NCI-H2227 (cell line): ENCODE measurements around the gene SLC15A3.

Experiments used
- DNase-seq: peaks from one replicate; lab custom pipeline; 2025; ENCODE audit not compliant: unreplicated experiment; lab: John Stamatoyannopoulos, UW

Gene SLC15A3

DNA sequence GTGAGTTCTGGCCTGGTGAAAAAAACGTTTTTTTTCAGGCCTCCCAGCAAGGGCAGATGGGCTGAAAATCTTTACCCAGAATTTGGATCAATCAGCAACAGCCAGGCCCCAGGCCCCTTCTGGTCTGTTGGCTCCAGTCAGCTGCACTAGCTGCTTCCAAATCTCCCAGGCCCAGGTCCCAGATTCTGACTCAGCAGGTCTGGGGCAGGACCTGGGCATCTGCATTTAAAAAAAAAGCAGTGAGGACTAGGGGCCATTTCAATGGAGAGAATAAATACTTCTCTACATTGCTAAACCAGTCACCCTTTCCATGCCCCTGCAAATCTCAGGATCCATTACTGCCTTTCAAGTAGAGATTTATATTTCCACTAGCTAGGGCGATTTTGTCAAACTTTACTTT is 4.3 kb downstream of the SLC15A3 start:
- DNase-seq: no peak

DNA sequence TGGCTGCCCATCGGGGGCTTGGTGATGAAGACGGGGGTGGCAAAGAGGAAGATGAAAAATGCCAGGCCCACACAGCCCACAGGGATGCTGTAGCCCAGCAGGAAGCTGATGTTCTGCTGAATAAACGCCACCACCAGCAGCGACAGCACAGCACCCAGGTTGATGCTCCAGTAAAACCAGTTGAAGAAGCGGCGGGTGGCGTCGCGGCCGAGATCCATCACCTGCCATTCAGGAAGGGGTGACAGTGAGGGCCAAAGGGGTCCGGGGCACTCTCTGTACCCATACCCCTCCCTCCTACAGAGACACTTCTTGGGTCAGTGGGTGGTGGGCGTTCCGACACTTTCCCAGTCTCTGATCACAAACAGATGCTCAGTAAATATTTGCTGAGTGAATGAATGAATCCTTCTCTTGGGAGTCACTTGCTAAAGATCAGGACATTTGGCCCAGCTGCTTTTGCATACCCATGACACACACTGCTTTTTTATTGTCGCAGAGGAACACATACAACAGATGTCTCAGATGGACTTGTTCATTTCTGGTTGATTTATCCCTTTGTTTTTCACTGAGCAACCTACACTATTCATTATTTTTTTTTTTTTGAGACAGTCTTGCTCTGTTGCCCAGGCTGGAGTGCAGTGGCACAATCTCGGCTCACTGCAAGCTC is 5.2 kb downstream of the SLC15A3 start:
- DNase-seq: no peak

DNA sequence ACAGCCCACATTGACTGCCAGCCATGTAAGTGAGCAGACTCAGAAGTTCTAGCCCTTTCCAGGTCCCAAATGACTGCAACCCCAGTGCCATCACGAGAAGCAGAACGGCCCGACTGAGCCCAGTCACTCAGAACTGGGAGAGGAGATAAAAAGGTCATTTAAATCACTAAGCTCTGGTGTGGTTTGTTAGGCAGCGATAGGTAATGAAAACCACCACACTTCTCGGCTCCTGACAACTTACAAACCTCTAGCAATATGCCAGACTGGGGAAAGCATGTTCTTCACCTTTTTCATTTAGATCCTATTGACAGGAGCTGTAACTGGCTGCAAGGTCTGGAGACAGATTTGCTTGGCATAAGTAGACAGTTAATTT is 6.7 kb downstream of the SLC15A3 start:
- no peak for DNase-seq

DNA sequence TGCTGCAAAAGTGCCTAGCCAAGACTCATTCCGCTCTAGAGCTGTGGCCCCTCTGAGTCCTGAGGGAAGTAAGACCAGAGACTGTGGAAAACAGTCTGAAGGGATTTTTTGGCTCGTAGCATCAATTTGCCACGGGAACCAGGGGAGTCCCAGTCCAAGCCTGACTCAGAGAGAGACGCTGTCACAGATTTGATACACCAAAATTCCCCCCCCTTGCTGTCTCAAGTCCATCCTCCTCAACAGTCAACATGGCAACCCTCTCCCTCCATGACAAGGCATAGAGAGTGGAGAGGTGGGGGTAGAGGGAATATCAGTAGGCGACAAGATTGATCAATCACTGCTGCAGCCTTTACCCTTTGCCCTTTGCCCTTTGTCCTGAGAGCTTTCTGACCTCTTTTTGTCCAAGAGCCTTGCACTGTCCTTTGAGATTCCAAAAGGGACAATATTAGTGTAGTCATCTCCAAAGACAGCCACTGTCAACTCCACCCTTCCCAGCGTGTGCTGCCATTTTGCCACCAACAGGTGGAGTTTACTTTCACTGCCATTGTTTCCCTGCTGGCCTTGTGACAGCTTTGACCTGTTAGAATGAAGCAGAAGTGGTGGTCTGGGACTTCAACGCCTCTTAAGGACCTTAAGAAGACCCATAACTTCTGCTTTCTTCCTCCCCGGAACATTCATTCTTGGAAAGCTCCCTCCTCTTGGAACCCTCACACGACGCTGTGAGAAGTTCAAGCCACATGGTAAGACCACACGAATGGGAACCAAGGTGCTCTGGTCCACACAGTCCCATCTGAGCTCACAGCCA is 7.3 kb downstream of the SLC15A3 start:
- no peak for DNase-seq

DNA sequence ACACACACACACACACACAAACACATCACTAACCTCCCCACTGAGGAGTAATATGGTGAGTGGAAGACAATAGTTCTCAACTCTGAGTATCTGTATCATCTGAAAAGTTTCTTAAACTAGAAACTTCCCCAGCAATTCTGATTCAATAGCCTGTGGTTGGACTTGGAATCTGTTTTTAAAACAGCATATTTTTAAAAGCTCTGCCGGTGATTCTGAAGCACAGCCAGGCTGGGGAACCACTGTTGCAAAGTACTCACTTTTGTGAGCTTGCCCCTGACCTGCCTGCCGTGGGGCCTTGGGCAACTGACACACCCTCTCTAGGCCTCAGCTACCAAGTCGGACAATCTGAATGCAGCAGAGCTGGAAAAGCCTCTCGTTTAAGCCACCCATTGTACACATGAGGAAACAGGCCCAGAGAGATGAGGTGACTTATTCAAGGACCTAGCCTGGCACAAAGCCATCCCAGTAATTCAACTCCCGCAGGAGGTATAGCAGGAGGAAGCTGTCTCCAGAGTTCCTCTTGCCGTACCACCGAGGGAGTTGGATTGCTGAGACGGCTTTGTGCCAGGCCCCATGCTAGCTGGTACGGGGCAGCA is 8.9 kb downstream of the SLC15A3 start:
- DNase-seq: no peak

DNA sequence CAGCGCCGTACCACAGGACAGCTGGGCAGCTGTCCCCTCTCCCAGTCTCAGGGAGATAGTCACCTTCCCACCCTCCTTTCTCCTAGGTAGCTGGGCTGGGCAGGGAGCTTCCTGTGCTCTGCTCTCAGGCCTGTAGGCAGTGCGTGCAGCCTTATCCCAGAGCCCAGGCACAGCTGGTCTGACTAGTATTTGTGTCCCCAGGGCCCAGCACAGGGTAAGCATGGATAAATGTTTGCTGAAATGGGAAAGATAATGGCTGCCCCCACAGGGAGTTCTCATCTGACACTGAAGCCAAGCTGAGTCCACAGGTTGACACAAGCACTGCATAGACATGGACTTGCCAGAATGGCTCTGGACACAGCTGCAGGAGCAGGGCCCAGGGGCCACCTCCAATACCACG is 9.8 kb downstream of the SLC15A3 start:
- no peak for DNase-seq

DNA sequence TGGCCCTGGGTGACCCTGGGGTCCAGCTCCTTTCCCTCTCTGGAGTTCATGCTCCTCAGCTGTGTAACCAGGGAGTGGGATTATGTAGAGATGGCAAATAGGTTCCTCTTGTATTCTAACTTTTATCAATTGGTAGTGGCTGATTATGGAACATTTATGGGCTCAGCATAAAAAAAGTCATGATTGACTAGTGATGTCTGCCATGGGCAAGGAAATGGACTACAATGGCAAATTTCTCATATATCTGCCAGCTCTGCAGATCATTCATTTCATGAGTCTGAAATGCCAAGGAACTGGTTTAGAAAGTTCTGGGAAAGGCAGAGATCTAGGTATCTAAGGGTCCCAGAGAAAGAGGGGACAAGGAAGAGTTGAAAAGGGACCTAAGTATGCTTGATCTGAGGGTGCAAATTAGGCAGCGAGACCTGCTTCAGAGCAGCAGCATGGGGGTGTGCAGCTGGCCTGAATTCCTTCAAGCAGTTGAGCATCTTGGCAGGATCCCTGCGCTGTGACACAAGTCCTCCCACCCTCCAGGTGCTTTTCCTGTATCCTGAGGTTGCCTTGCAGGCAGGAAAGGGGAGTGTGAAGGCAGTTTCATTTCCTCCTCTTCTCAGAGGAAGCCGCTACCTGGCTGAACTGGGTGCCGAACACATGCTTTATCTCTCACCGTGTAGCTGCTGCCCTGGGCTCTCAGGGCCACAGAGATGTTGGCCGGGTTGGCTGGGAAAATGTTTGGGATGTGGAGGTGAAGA is 10.4 kb downstream of the SLC15A3 start:
- no peak for DNase-seq

DNA sequence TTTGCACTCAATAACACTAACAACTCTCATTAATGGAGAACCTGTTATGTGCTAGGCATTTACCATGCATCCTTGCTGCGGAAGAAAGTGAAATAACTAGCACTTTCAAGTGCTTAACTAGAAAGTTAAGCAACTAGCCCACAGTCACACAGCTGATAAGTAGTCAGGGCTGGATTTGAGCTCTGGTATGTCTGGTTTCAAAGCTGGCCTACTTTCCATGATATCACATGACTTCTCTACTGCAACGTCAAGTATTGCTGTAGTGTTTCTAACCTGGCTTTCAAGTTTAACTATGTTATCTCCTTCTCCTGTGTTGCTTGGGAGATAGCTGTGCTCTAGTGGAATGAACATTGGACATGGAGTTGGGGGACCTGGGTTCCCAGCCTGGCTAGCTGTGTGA is 12.1 kb downstream of the SLC15A3 start:
- DNase-seq: no peak

DNA sequence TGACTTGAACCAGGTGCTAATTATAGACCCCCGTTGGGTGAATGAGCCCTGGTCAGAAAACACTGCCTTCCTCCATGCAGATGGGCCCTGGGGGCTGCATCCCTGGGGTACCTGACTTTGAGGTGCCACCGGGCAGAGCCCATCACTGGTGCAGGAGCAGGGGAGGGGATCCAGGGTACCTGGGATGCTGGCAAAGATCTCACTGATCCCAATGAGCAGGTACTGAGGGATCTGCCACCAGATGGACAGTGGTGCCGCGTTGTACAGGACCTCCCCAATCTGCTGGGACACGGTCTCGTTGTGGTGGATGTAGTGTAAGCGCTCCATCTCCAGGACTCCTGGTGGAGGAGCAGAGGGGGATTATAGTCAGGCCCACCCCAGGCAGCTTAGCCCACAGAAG is 12.7 kb downstream of the SLC15A3 start:
- DNase-seq: no peak

DNA sequence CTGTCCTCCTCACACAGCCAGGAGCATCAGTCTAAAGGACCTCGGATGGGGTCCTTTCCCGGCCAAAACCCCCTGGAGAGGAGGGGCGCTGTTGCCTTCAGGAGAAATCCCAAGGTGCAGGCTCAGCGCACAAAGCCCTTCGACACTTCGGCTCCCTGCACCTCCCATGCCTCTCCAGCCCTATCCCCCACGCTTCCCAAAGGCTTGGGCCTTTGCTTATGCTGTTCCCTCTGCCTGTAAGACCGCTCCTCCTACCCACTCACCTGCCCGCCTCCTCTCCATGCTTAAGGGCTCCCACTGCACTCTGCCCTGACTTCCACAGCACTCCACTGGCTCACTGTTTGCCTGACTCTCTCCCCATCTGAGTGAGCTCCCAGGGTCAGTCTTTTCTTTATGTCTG is 13.5 kb downstream of the SLC15A3 start:
- peak; percentile 13 for DNase-seq

DNA sequence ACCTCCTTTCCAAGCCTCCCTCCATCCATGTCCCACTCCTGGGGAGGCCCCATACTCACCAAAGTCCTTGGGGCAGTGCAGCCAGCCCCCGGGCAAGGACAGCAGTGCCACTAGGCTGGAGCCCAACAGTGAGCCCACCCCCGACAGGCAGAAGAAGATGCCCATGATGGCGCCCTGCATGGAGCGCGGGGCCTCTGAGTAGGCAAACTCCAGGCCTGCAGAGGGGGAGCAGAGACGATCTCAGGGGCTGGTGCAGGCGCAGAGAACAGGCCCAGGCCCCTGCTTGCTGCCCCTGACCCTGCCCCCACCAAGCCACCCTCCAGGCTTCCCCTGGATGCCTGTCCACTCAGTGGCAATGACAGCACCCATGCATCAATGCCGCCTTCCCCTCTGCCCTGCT is 14.2 kb downstream of the SLC15A3 start:
- no peak for DNase-seq

DNA sequence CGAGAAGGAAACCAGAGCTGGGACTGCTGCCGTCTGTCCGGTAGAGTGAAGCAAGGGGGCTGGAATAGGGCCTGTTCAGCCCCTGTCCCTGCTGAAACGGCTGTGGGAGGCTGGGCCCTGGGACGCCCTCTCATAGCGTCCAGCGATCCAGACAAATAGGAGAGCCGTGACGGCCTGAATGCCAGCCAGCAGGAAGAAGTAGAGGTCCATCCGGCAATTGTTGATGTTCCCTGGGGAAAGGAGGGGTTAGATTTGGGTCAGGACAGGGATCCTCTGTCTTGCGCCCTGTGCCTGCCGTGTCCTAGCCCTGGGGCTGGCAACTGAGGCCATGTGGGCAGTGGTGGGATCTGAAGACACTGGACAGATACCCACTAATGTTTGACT is 14.8 kb downstream of the SLC15A3 start:
- DNase-seq: no peak

DNA sequence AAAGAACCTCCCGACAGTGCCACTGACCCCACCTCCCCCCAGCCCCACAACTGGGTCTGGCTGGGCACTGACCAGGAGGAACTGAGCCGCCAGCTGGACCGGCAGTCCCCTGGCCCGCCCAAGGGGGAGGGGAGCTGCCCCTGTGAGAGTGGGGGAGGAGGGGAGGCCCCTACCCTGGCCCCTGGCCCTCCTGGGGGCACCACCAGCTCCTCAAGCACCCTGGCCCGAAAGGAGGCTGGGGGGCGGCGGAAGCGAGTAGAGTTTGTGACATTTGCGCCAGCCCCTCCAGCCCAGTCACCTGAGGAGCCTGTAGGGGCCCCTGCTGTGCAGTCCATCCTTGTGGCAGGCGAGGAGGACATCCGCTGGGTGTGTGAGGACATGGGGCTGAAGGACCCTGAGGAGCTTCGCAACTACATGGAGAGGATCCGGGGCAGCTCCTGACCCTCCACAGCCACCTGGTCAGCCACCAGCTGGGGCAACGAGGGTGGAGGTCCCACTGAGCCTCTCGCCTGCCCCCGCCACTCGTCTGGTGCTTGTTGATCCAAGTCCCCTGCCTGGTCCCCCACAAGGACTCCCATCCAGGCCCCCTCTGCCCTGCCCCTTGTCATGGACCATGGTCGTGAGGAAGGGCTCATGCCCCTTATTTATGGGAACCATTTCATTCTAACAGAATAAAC is 15.4 kb downstream of the SLC15A3 start:
- DNase-seq: no peak

DNA sequence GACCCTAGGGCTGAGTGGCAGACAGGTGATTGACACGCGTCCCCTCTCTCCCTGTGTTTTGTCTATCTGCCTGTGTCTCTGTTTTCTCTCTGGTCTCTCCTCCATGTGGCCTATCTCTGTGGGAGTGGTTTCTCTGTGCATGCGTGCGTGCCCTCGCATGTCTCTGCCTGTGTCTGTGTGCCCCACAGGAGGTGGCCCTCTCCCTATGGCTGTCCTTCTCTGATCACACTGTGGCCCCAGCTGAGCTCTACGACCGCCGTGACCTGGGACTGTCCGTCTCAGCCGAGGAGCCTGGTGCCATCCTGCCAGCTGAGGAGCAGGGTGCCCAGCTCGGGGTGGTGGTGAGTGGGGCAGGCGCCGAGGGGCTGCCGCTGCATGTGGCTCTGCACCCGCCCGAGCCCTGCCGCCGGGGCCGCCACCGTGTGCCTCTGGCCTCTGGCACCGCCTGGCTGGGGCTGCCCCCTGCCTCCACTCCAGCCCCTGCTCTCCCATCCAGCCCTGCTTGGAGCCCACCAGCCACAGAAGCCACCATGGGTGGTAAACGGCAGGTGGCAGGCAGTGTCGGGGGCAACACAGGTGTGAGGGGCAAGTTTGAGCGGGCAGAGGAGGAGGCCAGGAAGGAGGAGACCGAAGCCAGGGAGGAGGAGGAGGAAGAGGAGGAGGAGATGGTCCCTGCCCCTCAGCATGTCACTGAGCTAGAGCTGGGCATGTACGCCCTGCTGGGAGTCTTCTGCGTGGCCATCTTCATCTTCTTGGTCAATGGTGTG is 16.1 kb downstream of the SLC15A3 start:
- DNase-seq: no peak

DNA sequence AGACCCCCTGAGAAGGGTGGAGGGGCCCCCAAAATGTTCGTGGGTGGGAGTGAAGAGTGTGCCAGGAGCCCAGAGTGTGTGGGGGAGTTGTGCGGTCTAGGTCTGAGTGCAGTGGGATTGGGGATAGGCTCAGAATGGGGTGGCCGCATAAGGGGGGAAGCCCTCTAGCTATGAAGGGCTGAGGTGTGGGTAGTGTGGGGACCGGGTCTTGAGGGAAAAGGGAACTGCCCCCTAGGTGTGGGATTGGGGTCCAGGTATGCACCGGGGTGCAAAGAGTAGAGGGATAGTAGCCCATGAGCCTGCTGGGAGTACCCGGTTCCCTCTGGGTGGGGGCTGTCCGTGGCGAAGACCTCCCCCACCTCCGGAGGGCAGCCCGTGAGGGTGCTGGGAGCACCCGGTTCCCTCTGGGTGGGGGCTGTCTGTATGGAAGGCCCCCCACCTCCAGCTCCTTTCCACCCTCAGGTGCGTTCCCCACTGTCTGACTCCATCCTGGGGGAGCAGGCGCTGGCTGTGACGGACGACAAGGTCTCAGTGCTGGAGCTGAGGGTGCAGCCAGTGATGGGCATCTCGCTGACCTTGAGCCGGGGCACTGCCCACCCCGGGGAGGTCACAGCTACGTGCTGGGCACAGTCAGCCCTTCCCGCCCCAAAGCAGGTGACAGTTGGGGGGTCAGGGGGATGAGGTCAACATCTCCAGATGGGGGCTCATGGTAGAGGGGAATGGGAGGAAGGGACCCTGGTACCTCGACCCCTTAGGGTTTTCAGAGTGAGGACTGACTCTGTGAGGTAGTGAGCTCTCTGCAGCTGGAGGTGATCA is 17.0 kb downstream of the SLC15A3 start:
- DNase-seq: no peak

DNA sequence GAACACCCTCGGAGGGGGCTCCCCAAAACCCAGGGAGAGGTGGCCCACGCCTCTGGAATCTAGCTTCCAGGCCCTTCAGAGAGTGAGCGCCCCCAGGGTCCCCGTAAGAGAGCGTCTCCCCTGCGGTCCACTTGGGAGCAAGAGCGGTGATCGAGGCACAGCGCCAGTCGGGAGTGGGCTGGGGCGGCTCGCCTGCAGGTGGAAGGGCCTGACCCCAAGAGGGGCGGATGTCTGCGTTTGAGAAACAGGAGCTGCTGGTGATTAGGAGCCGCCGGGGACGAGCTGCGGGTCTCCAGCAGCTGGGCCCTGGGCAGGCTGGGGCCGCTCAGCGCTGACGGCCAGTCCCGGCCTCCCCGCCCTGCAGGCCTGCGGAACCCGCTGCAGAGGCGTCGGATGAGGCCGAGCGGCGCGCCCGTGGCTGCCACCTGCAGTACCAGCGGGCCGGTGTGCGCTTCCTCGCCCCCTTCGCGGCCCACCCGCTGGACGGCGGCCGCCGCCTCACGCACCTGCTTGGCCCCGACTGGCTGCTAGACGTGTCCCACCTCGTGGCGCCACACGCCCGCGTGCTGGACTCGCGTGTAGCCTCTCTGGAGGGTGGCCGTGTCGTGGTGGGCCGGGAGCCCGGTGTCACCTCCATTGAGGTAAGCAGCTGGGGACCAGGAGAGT is 17.7 kb downstream of the SLC15A3 start:
- DNase-seq: no peak

DNA sequence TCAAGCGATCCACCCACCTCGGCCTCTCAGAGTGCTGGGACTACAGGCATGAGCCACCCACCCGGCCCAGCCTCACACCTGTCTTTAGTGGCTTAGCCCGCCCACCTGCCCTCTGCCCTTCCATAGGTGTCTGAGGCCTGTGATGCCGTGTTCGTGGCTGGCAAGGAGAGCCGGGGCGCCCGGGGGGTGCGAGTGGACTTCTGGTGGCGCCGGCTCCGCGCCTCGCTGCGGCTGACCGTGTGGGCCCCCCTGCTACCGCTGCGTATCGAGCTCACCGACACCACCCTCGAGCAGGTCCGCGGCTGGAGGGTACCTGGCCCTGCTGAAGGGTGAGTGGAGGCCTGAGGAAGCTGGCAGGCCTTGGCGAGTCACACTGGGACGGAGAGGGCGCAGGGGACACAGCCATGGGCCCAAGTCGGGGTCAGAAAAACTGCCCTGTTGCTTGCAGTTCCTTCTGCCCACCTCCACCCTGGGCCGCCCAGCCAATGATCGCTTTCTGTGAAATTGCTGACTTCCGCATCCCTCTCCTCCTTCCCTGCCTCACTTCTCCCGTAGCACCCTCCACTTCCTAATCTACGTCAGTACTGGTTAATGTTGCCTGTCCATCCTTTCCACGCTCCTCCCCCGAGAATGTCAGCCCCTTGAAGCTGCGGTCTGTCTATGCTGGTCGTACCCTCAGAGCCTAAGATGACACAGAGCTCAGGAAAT is 18.4 kb downstream of the SLC15A3 start:
- no peak for DNase-seq

DNA sequence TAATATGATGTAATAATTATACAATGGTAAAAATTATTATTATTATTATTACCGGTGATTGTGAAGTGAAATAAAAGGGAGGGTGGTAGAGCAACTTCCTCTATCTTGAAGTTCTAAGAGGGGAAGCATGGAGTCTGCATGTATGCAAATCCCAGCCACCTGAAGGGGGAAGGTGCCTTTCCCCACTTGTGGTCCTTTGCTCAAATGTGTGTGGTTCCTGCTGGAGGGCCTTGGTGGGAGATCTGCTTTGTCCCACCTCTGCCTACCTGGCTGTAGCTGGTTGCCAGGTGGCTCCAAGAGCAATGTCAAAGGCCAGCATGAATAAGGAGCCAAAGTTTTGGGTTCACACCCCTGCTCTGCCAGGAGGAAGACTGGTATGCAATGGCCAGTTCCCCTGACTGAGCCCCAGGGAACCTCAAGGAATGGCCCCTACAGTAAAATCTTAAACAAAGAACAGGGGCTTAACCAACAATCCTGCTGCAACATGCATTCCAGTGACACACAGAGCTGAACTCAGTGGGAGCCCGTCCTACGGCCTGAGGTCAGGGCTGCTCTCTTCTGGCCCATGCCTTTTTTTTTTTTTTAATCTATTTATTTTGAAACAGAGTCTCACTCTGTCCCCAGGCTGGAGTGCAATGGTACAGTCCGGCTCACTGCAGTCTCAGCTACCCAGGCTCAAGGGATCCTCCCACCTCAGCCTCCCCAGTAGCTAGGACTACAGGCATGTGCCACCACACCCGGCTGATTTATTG is 19.2 kb downstream of the SLC15A3 start:
- DNase-seq: no peak
